Osteocyte (in vitro differentiated cells): ENCODE data around the gene OR5AL1. TPM values are rescaled to one million over a fixed set of nuclear protein-coding genes. Genes with fewer than 3 reads are reported as not detected.
"Not testable (repeated sequence)": the region's sequence is repeated elsewhere in the genome, so short reads cannot be mapped to it uniquely, and the experiment has no call there.

ENCODE experiments used
- DNase-seq: peaks from one replicate; pipeline ENCODE4 v3.0.0; 2021; ENCODE audit warnings: mixed read lengths; ENCODE audit not compliant: unreplicated experiment; ENCODE audit errors: extremely low spot score
- H3K27ac Mint-ChIP-seq: one replicate; pipeline ENCODE4 v1.8.0; 2021; ENCODE audit warnings: mild to moderate bottlenecking, mixed read lengths; ENCODE audit not compliant: unreplicated experiment
- H3K27me3 Mint-ChIP-seq: one replicate; pipeline ENCODE4 v1.8.0; 2021; ENCODE audit warnings: mixed read lengths; ENCODE audit not compliant: unreplicated experiment
- H3K36me3 Mint-ChIP-seq: one replicate; pipeline ENCODE4 v1.8.0; 2021; ENCODE audit warnings: mixed read lengths; ENCODE audit not compliant: unreplicated experiment
- H3K4me1 Mint-ChIP-seq: one replicate; pipeline ENCODE4 v1.8.0; 2021; ENCODE audit warnings: mixed read lengths; ENCODE audit not compliant: unreplicated experiment
- H3K4me3 Mint-ChIP-seq: one replicate; pipeline ENCODE4 v1.8.0; 2021; ENCODE audit warnings: mild to moderate bottlenecking, moderate library complexity, mixed read lengths; ENCODE audit not compliant: unreplicated experiment
- H3K9me3 Mint-ChIP-seq: one replicate; pipeline ENCODE4 v1.8.0; 2021; ENCODE audit warnings: mixed read lengths; ENCODE audit not compliant: unreplicated experiment
- long read RNA-seq: library from polyadenylated mRNA; unstranded; transcript quantifications from one replicate; pipeline ENCODE4 v2.0.0, GENCODE V29; 2021
- total RNA-seq: library from RNA; stranded (reverse); gene quantifications from 2 replicates; pipeline ENCODE4 v1.2.1, GENCODE V29; 2021
- TF ChIP-seq, protein P1 (sequence below): fragments of 200-600 bp; sonication (generic); IDR thresholded peaks from 2 replicates; pipeline ENCODE4 v1.5.0; 2021; ENCODE audit warnings: antibody characterized with exemption, mild to moderate bottlenecking, moderate library complexity

The OR5AL1 gene
- total RNA-seq: not detected in 2 replicates
- long read RNA-seq: 0 reads

- H3K9me3 Mint-ChIP-seq: peaks cover 29% of the 10 kb centered on the region
- no peaks in the 10 kb centered on the region for H3K27me3 Mint-ChIP-seq
- no peaks in the 10 kb centered on the region for H3K4me1 Mint-ChIP-seq
- H3K36me3 Mint-ChIP-seq: no peaks in the 10 kb centered on the region
- TF ChIP-seq, protein P1, sequence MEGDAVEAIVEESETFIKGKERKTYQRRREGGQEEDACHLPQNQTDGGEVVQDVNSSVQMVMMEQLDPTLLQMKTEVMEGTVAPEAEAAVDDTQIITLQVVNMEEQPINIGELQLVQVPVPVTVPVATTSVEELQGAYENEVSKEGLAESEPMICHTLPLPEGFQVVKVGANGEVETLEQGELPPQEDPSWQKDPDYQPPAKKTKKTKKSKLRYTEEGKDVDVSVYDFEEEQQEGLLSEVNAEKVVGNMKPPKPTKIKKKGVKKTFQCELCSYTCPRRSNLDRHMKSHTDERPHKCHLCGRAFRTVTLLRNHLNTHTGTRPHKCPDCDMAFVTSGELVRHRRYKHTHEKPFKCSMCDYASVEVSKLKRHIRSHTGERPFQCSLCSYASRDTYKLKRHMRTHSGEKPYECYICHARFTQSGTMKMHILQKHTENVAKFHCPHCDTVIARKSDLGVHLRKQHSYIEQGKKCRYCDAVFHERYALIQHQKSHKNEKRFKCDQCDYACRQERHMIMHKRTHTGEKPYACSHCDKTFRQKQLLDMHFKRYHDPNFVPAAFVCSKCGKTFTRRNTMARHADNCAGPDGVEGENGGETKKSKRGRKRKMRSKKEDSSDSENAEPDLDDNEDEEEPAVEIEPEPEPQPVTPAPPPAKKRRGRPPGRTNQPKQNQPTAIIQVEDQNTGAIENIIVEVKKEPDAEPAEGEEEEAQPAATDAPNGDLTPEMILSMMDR: no peak
- no peak for DNase-seq
- no peak within 1 kb of the TSS for H3K4me3 Mint-ChIP-seq
- no peak within 1 kb of the TSS for H3K27ac Mint-ChIP-seq
Observed at GRCh38 chr11:56412396-56412795, at the start of gene OR5AL1. TSS of gene OR5AL1 (plus strand) at chr11:56412696.

GRCh38 chr11:56375324-56375723 is 37.2 kb upstream of the OR5AL1 start, which contains the start of gene OR8U1:
TSS of gene OR8U1 (plus strand) at chr11:56375624. CDS start at chr11:56375624, 0 bp downstream.
- TF ChIP-seq, protein P1: no peak

GRCh38 chr11:56380120-56380519 is 32.4 kb upstream of the OR5AL1 start:
- Mint-ChIP-seq H3K4me1 (no peaks in the 10 kb centered on the region), H3K27me3 (no peaks in the 10 kb centered on the region), H3K9me3 (peaks cover 3% of the 10 kb centered on the region), H3K36me3 (no peaks in the 10 kb centered on the region), H3K4me3 (no peak overlapping the region), H3K27ac (no peak overlapping the region)
- no peak for DNase-seq
- TF ChIP-seq, protein P1: no peak

More at GRCh38 chr11:56375324-56375723, 37.2 kb upstream of the OR5AL1 start, which contains the start of gene OR8U1:
- H3K27ac Mint-ChIP-seq: no peak within 1 kb of the TSS
- H3K27me3 Mint-ChIP-seq: no peaks in the 10 kb centered on the region
- H3K4me1 Mint-ChIP-seq: no peaks in the 10 kb centered on the region
- no peak within 1 kb of the TSS for H3K4me3 Mint-ChIP-seq
- H3K36me3 Mint-ChIP-seq: no peaks in the 10 kb centered on the region
- no peak for DNase-seq
- no peaks in the 10 kb centered on the region for H3K9me3 Mint-ChIP-seq

GRCh38 chr11:56394381-56394780 is 18.1 kb upstream of the OR5AL1 start:
- Mint-ChIP-seq H3K4me1 (no peaks in the 10 kb centered on the region), H3K27me3 (no peaks in the 10 kb centered on the region), H3K27ac (no peak overlapping the region), H3K9me3 (peaks cover 22% of the 10 kb centered on the region), H3K4me3 (no peak overlapping the region), H3K36me3 (no peaks in the 10 kb centered on the region)
- DNase-seq: no peak
- TF ChIP-seq, protein P1: no peak

DNA sequence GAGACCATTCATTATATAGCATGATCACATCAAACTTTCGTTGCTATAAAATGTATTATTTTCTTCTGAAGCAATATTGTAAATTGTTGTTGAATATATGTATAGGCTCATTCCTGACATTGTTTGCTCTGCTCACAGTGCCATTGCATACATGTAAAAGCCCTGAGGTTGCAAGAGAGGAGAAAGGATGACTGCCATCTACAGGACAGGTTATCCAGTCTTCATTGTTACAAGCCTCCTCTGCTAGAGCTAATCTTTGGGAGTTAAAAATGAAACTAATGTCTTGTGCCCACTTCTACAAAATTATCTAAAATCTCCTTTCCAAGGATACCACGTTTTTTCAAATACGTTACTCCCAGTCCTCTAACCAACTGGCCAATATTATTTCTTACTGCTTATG is 16.4 kb upstream of the OR5AL1 start:
- no peaks in the 10 kb centered on the region for H3K36me3 Mint-ChIP-seq
- TF ChIP-seq, protein P1: no peak
- no peak for DNase-seq
- no peak overlapping the region for H3K27ac Mint-ChIP-seq
- no peak overlapping the region for H3K4me3 Mint-ChIP-seq
- H3K4me1 Mint-ChIP-seq: no peaks in the 10 kb centered on the region
- H3K27me3 Mint-ChIP-seq: no peaks in the 10 kb centered on the region
- H3K9me3 Mint-ChIP-seq: peaks cover 25% of the 10 kb centered on the region

DNA sequence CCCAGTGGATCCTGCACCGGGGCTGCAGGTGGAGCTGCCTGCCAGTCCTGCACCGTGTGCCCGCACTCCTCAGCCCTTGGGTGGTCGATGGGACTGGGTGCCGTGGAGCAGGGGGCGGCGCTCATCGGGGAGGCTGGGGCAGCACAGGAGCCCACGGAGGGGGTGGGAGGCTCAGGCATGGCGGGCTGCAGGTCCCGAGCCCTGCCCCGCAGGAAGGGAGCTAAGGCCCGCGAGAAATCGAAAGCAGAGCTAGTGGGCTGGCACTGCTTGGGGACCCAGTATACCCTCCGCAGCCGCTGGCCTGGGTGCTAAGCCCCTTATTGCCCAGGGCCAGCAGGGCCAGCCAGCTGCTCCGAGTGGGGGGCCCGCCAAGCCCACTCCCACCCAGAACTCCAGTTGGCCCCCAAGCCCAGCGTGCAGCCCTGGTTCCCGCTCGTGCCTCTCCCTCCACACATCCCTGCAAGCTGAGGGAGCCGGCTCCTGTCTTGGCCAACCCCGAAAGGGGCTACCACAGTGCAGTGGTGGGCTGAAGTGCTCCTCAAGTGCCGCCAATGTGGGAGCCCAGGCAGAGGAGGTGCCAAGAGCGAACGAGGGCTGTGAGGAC is 10.5 kb upstream of the OR5AL1 start:
- H3K4me3 Mint-ChIP-seq, H3K36me3 Mint-ChIP-seq, H3K27me3 Mint-ChIP-seq, DNase-seq, H3K4me1 Mint-ChIP-seq, H3K27ac Mint-ChIP-seq: not testable (repeated sequence)
- peaks cover 36% of the 10 kb centered on the region for H3K9me3 Mint-ChIP-seq
